H54 (cell line): ENCODE measurements around the gene RALGPS1.

Experiments
- DNase-seq: peaks from one replicate; pipeline ENCODE4 v3.0.0; 2011; ENCODE audit warnings: low spot score, mixed read lengths; ENCODE audit not compliant: insufficient read length
- FAIRE-seq: peaks from 3 replicates; lab custom pipeline; 2011; peaks lifted over from hg19 to GRCh38; lab: Jason Lieb, UNC
- POLR2A ChIP-seq: IDR thresholded peaks from 2 replicates; pipeline ENCODE4 v1.6.1; 2011; ENCODE audit warnings: low read depth, mild to moderate bottlenecking, low read length

RALGPS1 gene

GRCh38 chr9:127038531-127038930 is 123.9 kb downstream of the RALGPS1 start:
- TF ChIP-seq POLR2A = no peak
- DNase-seq (no peak), FAIRE-seq (no peak)

DNA sequence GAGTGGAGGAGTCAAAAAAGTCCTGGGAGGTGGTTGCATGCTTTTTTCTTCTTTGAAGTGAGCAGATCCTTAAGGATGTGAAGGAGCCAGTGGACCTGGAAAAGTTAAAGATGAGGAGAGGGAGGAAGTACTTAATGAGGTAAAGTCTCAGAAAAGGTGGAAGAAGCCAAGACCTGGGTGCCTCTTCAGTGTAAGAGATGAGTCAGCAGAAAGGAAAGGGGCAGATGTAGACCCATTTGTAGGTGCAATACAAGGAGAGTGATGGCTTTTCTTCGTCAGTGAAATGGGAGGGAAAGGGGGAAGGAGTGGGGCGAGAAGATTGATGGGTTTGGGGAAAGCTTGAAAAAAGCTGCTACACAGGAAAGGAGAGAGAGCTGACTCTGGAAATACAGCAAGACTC is 124.9 kb downstream of the RALGPS1 start:
- DNase-seq = no peak
- FAIRE-seq = no peak
- TF ChIP-seq POLR2A = no peak

GRCh38 chr9:127045148-127045547 is 130.6 kb downstream of the RALGPS1 start:
- no peak for FAIRE-seq
- TF ChIP-seq POLR2A = no peak
- DNase-seq = no peak

DNA sequence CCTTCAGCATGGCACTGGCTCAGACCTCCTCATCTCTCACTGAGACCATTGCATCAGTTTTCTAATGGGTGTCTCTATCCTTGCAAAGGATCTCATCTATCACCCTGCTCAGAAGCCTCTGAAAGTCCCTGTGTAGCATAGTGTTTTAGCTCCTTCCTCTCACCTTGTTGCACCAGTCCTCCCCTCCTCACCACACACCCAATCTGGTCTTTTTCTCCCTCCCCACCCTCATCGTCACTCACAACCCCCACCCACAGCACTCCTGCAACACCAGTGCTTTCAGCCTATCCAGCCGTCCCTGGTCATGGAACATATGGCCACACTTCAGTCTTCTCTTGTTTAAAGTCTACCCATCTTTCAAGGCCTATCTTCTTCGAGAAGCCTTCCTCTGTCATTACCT is 133.4 kb downstream of the RALGPS1 start:
- TF ChIP-seq POLR2A = no peak
- no peak for FAIRE-seq
- no peak for DNase-seq

DNA sequence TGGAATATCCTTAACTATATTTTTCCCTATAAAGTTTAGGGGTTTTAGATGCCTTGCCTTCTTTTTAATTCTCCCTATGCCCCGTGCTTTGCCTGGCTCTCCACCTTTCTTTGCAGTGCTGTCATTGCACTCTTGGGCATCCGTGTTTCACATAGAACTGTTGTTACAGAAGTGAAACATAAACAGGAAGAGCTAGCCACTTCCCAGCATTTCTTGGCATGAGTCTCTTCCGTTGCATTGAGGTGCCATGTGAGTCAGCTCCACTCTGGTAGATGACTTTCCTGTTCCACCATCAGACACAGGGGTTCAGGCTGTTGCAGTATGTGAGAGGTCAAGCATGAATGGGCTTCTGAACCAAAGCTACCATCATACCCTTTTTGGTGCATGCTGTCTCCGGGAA is 134.5 kb downstream of the RALGPS1 start:
- peak; percentile 99 for FAIRE-seq
- no peak for TF ChIP-seq POLR2A
- DNase-seq = peak; percentile 94

- no peak for FAIRE-seq
- no peak for DNase-seq
- no peak for TF ChIP-seq POLR2A
Observed at GRCh38 chr9:127049581-127049980, 135.0 kb downstream of the RALGPS1 start.

- FAIRE-seq = no peak
- DNase-seq = no peak
- TF ChIP-seq POLR2A = no peak
Observed at GRCh38 chr9:127050152-127050551, 135.6 kb downstream of the RALGPS1 start.

DNA sequence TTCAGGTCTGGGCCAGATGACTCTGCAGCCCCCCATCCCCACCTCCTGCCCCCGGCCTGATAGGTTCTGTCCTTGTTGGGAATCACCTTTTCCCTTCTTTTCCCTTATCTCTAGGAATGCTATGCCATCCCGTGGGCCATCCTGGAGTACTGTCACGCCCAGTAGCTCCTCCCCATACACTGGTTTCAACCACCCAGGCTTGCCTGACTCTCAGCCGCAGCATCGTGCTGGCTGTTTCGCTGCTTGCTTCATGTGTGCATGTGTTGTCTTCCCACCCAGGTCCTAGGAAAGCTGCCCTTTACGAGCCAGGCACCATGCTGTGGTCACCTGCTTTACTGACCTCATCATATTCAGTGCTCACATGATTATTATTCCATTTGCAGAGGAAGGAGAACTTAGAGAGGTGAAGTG is 136.0 kb downstream of the RALGPS1 start:
- no peak for DNase-seq
- TF ChIP-seq POLR2A = no peak
- FAIRE-seq = no peak

DNA sequence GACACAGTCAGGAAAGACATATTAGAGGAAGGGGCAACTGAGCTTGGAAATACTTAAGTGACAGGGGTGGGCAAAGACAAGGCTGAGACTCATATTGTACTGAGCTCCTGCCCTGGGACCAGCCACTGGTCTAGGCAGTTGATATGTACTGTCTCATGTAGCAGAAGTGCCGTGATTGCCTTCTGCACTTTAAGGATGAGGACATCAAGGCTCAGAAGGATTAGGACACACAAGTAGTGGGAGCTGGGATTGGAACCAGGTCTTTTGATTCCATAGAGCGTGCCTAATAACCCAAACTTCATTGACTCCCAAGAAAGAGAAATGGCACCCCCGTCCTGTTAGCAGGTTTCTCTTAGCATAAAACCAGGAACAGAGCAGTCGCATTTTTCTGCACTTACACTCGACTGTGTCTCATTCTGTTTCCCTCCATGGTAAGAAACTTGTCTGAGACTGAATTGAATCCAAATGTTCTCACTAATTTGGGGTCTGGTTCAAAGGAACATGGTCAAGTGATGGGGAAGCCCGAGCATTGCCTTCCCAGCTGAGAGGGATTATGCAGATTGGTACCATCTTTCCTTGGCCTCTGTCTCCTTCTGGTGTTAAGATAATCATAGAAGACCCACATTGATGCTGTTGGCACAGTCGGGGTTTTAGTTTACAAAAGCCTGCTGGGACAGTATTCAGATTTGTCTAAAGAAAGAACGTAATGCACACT is 137.5 kb downstream of the RALGPS1 start:
- FAIRE-seq (no peak), DNase-seq (no peak)
- TF ChIP-seq POLR2A = no peak

GRCh38 chr9:127053057-127053821 is 138.7 kb downstream of the RALGPS1 start:
- DNase-seq = no peak

GRCh38 chr9:127053960-127054359 is 139.4 kb downstream of the RALGPS1 start:
- DNase-seq (no peak), FAIRE-seq (no peak)
- TF ChIP-seq POLR2A = no peak

More at GRCh38 chr9:127053057-127053821, 138.7 kb downstream of the RALGPS1 start:
- FAIRE-seq = no peak
- TF ChIP-seq POLR2A = no peak

DNA sequence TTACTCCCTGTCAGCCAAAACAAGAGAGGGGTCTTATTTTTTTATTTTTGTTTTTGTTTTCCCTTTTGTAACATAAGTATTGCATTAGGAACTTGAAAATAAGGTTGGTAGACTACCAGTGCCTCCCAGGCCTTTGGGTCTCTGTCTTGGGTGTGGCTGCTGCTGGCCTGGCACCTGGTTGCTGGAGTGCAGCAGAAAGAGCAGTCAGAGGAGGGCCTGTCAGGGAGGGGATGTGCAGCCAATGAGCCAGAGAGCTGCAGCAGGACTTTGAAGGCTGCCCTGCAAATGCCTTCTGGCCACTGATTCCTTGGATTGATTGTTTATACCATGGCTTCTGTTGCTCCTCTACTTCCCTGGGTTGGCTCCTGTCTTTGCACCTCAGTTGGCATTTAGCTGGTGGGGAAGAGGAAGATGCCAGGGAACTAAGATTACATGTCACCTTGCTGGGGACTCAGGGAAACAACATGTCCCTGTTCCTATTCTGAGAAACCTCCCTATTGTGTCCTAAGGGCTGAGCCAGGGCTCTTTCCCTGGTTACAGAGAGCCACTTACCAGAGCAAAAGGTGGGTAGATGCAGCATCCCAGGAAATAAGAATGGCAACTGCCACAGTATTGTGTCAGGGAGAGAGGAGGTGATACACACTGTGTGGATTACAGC is 141.3 kb downstream of the RALGPS1 start:
- no peak for TF ChIP-seq POLR2A
- FAIRE-seq (no peak), DNase-seq (no peak)

DNA sequence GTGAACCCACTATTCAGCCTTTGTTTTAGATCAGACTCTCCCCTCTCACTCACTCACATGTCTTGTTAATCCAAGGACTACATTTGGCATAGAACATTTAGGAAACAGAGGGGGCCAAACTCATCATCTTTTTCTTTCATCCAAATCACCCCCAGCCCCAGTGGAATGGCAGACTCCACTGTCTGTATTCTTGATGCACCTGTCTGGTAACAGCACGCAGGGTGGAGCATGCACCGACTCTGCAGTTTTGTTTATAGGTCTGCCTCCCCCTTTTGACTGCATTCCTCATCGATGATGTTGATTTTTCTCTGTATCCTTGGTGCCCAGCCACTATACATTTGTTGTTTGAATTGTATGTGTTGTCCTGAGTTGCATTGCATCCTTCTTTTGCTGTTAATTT is 141.9 kb downstream of the RALGPS1 start:
- no peak for DNase-seq
- no peak for FAIRE-seq
- no peak for TF ChIP-seq POLR2A

DNA sequence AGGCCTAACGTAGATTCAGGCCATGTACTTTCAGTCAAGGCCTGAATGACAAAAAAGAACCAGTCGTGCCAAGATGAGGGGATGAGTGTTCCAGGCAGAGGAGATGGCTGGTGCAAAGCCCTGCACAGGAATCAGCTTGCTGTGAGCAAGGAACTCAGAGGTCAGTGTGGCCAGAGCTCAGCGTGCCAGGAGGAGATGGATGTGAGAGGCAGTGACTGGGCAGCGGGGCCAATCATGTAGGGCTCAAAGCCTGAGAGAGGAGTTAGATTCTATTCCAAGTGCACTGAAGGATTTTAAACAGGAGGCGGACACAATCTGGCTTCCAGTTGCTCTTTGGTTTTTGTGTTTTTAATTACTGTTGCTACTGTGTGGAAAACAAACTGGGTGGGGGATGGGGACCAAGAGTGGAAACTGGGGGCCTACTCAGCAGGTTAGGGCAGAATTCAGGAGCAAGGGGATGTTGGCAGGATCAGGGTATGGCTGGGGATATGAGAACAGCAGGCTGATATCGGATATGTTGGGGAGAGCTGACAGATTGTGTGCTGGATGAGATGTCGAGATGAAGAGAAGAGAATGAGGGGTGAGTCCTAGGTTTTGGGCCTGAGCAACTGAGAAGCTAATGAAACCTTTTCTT is 143.5 kb downstream of the RALGPS1 start:
- no peak for TF ChIP-seq POLR2A
- FAIRE-seq (no peak), DNase-seq (no peak)
